D721Med (cell line): ENCODE data around the gene TBX2.

Source experiments
- DNase-seq: peaks from one replicate; pipeline ENCODE4 v3.0.0; 2011; ENCODE audit warnings: low spot score; ENCODE audit not compliant: insufficient read length
- FAIRE-seq: peaks from 2 replicates; lab custom pipeline; 2011; peaks lifted over from hg19 to GRCh38; lab: Jason Lieb, UNC
- TF ChIP-seq, protein P1 (sequence below): IDR thresholded peaks from 2 replicates; pipeline ENCODE4 v1.5.1; 2012; ENCODE audit warnings: mild to moderate bottlenecking, control low read depth; ENCODE audit not compliant: insufficient read depth; ENCODE audit errors: missing control alignments

TBX2 gene

DNA sequence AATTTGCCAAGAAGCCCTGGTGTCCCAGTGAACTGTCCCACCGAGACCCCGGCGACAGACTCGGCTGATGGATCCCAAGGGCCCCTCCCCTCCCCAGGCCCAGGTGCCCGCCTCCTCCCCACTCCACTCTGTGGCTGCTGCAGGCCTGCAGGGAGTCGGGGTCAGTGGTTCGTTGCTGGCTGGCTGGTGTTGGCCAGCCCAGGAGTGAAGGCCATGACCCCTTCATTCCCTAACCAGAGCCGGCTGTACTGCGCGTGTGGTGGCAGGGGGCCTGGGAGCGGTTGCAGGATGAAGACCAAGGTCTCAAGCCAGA, 9.2 kb upstream of the TBX2 start:
- FAIRE-seq (no peak), DNase-seq (no peak)
- TF ChIP-seq, protein P1, sequence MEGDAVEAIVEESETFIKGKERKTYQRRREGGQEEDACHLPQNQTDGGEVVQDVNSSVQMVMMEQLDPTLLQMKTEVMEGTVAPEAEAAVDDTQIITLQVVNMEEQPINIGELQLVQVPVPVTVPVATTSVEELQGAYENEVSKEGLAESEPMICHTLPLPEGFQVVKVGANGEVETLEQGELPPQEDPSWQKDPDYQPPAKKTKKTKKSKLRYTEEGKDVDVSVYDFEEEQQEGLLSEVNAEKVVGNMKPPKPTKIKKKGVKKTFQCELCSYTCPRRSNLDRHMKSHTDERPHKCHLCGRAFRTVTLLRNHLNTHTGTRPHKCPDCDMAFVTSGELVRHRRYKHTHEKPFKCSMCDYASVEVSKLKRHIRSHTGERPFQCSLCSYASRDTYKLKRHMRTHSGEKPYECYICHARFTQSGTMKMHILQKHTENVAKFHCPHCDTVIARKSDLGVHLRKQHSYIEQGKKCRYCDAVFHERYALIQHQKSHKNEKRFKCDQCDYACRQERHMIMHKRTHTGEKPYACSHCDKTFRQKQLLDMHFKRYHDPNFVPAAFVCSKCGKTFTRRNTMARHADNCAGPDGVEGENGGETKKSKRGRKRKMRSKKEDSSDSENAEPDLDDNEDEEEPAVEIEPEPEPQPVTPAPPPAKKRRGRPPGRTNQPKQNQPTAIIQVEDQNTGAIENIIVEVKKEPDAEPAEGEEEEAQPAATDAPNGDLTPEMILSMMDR: no peak

DNA sequence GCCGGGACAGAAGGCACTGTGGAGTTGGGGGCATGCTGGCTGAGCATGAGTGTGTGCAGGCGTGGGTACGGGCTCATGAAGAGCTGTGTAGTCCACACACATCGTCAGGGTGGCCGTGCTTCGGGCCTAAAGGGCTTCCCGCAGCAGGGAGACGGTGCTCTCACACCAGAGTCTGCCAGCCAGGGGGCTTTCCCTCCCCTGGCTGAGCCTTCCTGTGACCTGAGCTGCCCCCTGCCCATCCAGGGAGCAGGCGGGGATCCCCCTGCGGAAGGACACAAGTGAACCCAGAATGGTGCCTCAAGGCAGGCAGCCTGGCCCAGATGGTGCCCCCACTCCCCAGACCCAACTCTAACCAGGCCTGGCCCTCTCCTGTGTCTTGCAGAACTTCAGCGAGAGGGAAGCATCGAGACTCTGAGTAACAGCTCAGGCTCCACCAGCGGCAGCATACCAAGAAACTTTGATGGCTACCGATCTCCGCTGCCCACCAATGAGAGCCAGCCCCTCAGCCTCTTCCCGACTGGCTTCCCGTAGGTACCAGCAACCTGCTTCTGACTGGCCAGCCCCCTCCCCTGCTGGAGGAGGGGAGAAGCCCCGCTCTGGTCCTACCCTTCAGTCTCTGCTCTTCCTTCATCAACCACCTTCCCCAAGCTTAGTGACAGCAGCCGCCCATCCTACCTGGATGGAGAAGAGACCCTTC, 7.9 kb upstream of the TBX2 start:
- no peak for FAIRE-seq
- no peak for DNase-seq
- TF ChIP-seq, protein P1: no peak

DNA sequence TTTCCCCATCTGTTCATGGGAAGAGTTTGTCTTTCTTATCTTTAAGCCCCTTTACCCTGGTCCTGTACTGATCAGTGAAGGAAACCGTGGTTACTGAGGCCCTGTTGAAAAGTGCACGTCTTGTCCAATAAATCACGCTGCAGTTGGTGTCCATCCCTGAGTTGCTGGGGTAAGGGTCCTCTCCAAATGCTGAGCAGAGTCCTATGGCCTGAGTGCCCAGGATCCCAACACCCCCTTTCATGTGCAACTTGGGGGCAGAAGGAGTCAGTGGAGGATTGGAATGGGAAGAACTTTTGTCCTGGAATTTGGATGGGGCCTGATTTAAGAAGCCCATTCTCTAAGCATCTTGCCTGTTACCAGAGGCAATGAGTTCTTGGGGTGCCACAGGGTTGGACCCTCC, 7.0 kb upstream of the TBX2 start:
- TF ChIP-seq, protein P1: no peak
- FAIRE-seq (no peak), DNase-seq (no peak)

DNA sequence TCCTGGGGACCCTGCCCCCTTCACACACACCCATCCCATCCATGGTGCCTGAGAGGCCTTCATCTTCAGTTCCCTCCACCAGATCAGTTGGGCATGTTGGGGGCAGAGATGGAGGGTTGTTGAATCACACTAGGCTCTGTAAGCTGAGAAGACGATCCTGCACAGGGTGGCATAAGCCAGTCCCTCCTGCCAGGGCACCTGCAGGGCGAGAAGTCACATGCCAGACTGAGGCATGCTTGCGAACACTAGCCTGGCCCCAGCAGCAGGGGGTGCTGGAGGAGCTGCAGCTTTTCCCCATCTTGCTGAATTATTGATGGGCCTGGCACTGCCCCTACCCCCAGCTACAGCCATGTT, 6.1 kb upstream of the TBX2 start:
- DNase-seq: no peak
- no peak for FAIRE-seq
- TF ChIP-seq, protein P1: no peak

DNA sequence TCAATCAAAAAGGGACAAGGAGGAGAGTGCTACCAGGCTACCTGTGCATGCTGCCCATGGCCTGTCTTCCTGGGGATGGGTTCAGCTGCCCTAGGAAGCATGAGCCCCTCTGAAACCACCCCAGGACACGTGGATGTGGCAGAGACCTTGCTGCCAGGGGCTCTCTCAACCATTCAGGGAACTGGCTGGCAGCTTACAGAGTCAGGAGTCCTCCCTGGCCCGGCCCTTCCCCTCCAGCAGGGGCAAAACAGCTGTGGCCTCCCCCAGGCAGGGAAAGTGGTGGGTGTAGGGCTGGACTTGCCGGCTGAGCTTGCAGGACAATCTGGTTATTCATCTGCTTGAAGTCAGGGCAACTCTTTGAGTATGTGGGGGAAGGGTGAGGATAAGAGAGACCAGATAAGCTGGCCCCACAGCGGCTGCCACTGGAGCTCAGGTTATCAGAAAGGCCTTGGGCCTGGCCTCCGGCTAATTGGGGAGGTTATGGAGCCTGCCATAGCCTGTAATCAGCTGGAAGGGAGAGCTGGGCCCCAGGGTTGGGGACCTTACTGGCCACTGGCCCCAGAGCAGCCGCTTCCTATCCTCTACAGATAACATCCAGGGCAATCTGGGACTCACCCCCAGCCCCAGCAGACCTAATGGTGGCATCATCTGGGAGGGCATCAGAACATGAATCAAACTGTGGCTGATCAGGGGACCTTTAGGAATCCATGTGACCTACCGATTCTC, 5.6 kb upstream of the TBX2 start:
- FAIRE-seq (no peak), DNase-seq (no peak)
- TF ChIP-seq, protein P1: no peak

DNA sequence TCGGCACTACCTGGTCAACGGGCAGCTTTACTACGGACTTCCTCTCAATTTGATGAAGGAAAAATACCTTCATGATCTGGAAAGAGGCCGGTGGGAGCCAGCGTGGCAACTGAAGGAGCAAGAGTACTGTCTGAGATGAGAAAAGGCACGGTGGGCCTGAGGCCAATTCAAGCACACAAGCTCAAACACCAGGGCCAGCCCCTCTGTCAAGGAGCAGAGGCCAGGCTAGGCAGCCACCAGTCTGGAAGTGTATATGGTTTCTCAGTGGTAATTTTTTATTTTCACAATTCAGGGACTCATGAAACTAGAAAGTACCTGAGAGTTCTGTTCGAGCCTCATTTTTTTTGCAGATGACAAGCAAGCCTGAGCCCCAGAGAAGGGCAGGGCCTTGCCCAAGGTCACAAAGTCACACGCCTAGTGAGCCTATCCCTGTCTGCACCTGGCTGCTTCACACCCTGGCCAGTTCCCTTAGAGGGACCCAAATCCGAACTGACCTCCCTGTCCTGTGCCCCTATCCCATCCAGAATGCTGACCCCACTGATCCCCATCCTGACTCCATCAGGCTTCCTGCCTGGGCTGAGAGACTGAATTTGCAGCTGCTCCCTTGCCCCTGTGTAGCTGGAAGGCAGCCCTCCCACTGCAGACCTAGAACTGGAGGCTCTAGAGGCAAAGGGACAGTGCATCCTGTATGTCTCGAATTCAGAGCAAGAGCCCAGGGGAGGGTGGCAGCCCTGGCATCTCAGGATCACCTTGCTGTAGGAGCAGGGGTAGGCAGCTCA, 4.8 kb upstream of the TBX2 start:
- DNase-seq: no peak
- TF ChIP-seq, protein P1: no peak
- FAIRE-seq: no peak
